OCI-LY7 (cell line): ENCODE results near the gene DRG2. TPM values are rescaled to one million over a fixed set of nuclear protein-coding genes. Genes with fewer than 3 reads are reported as not detected.

Experiments
- BruUV-seq: library from RNA; stranded (reverse); fragments of 400-500 nt; replicated peaks from 2 replicates; lab custom pipeline; 2021; lab: Mats Ljungman, UMichigan
- CTCF ChIA-PET: fragments of 300-600 bp; sonication (Branson Sonifier 250); formaldehyde crosslinking; loops from one replicate; lab custom pipeline; 2022; ENCODE audit warnings: antibody characterized with exemption; ENCODE audit not compliant: unreplicated experiment; lab: Charles Lee
- POLR2A ChIA-PET: fragments of 300-600 bp; sonication (Branson Sonifier 250); formaldehyde crosslinking; loops from one replicate; lab custom pipeline; 2022; ENCODE audit warnings: antibody characterized with exemption; lab: Charles Lee
- DNase-seq: peaks from one replicate; pipeline ENCODE4 v3.0.0-alpha.2; 2015; ENCODE audit warnings: low spot score
- H2AFZ ChIP-seq: fragments of 200-600 bp; sonication (generic), shearing (Covaris generic); 2 replicates; pipeline ENCODE4 v1.6.1; 2014; ENCODE audit warnings: mild to moderate bottlenecking, antibody characterized with exemption, low read length, moderate library complexity
- H3K27ac ChIP-seq: fragments of 200-600 bp; sonication (generic); 2 replicates; pipeline ENCODE4 v1.5.1; 2014; ENCODE audit warnings: mixed run types, low read depth, mild to moderate bottlenecking, moderate library complexity, low read length, inconsistent platforms; ENCODE audit not compliant: poor library complexity, severe bottlenecking
- H3K36me3 ChIP-seq: fragments of 200-600 bp; sonication (generic); 2 replicates; pipeline ENCODE4 v1.6.1; 2014; ENCODE audit warnings: mild to moderate bottlenecking, antibody characterized with exemption, low read length, moderate library complexity, mixed read lengths; ENCODE audit not compliant: insufficient read depth
- H3K4me1 ChIP-seq: fragments of 200-600 bp; sonication (generic); 2 replicates; pipeline ENCODE4 v1.5.1; 2014; ENCODE audit warnings: mild to moderate bottlenecking, low read length; ENCODE audit not compliant: insufficient read depth, poor library complexity, severe bottlenecking
- H3K4me2 ChIP-seq: fragments of 200-600 bp; sonication (generic); 2 replicates; pipeline ENCODE4 v1.6.1; 2014; ENCODE audit warnings: mild to moderate bottlenecking, low read length
- H3K4me3 ChIP-seq: fragments of 200-600 bp; sonication (generic); 2 replicates; pipeline ENCODE4 v1.5.1; 2014; ENCODE audit warnings: mild to moderate bottlenecking, low read depth, low read length; ENCODE audit not compliant: poor library complexity, severe bottlenecking
- H3K79me2 ChIP-seq: fragments of 200-600 bp; sonication (generic); 2 replicates; pipeline ENCODE4 v1.6.1; 2016; ENCODE audit warnings: low read depth, mild to moderate bottlenecking, low read length, moderate library complexity, mixed read lengths; ENCODE audit not compliant: insufficient read depth
- H3K9me2 ChIP-seq: fragments of 200-600 bp; sonication (generic); 2 replicates; pipeline ENCODE4 v1.6.1; 2016; ENCODE audit warnings: mild to moderate bottlenecking, low read length, mixed read lengths; ENCODE audit not compliant: insufficient read depth
- H3K9me3 ChIP-seq: fragments of 200-600 bp; sonication (generic); 2 replicates; pipeline ENCODE4 v1.6.1; 2014; ENCODE audit warnings: mild to moderate bottlenecking, mixed run types, low read length, mixed read lengths
- H4K20me1 ChIP-seq: fragments of 200-600 bp; sonication (generic); 2 replicates; pipeline ENCODE4 v1.6.1; 2014; ENCODE audit warnings: mild to moderate bottlenecking, antibody characterized with exemption, low read length, moderate library complexity, mixed read lengths; ENCODE audit not compliant: insufficient read depth
- CTCF ChIP-seq: fragments of 200-600 bp; sonication (generic); conservative IDR thresholded peaks from 2 replicates; pipeline ENCODE4 v1.5.1; 2014; ENCODE audit warnings: mild to moderate bottlenecking, antibody characterized with exemption, low read length, moderate library complexity, mixed read lengths
- EZH2phosphoT487 ChIP-seq: fragments of 200-600 bp; sonication (generic); IDR thresholded peaks from 2 replicates; pipeline ENCODE4 v1.6.1; 2018; ENCODE audit warnings: low read depth, borderline replicate concordance, mild to moderate bottlenecking, mixed run types, antibody characterized with exemption, low read length, moderate library complexity, mixed read lengths
- intact Hi-C: fragments of 100-400 bp; cut with micrococcal nuclease; formaldehyde crosslinking; loops from one replicate; pipeline ENCODE4 v1.10.0; 2022; ENCODE audit not compliant: unreplicated experiment
- total RNA-seq, 2 experiments: library from RNA; depleted of rRNA in 1 of 2; stranded (reverse); fragments of >200 nt in 1 of 2; shearing (Covaris generic) in 1 of 2; gene quantifications; 2 replicates each; pipeline ENCODE4 v1.2.3, GENCODE V29; 2014 to 2022

DRG2 gene
- total RNA-seq, 2 experiments from 2014 or later, result 60.4 to 62.6 TPM

DNA sequence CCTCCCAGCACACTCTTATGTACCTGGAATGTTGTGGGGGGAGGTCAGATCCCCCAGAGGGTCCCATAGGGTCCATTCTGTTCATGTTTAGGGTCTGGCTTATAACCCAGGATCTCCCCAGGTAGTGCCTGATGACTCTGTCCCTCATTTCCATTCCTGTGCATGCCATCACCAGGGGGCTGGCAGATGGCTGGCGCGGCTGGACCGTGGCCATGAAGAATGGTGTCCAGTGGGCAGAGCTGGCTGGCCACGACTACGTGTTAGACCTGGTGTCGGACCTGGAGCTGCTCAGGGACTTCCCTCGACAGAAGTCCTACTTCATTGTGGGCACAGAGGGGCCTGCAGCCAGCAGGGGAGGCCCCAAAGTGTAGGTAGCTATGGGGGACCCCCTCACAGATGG lies 60.8 kb downstream of the DRG2 start:
- no peaks in the 10 kb centered on the region for H4K20me1 ChIP-seq
- ChIA-PET CTCF (interaction anchor here (0.6 kb wide), 1 partner anchor 256 kb away, joined by 3 read pairs; no protein-coding TSS in a partner anchor), POLR2A (no interaction called here)
- BruUV-seq, result no TSS peak
- H3K36me3 ChIP-seq, result no peaks in the 10 kb centered on the region
- H3K4me3 ChIP-seq, result no peak overlapping the region
- H3K4me2 ChIP-seq, result no peak overlapping the region
- no peaks in the 10 kb centered on the region for H3K9me2 ChIP-seq
- peaks cover 5% of the 10 kb centered on the region for H3K4me1 ChIP-seq
- intact Hi-C loops, result no loop called here
- H3K79me2 ChIP-seq, result no peaks in the 10 kb centered on the region
- no peak for TF ChIP-seq EZH2phosphoT487
- TF ChIP-seq CTCF, result no peak
- DNase-seq, result no peak
- no peaks in the 10 kb centered on the region for H3K9me3 ChIP-seq
- no peak overlapping the region for H3K27ac ChIP-seq
- no peak overlapping the region for H2AFZ ChIP-seq

GRCh38 chr17:18151290-18151689 lies 63.5 kb downstream of the DRG2 start:
- no peaks in the 10 kb centered on the region for H3K79me2 ChIP-seq
- H2AFZ ChIP-seq, result no peak overlapping the region
- no peak overlapping the region for H3K4me2 ChIP-seq
- no peak overlapping the region for H3K4me3 ChIP-seq
- no peak for DNase-seq
- no TSS peak for BruUV-seq
- H3K9me3 ChIP-seq, result no peaks in the 10 kb centered on the region
- TF ChIP-seq CTCF (no peak), EZH2phosphoT487 (no peak)
- intact Hi-C loops, result loop anchor here (10.0 kb wide), 1 partner anchor 56 kb away; no protein-coding TSS in a partner anchor
- H4K20me1 ChIP-seq, result no peaks in the 10 kb centered on the region
- POLR2A ChIA-PET, result no interaction called here
- H3K9me2 ChIP-seq, result no peaks in the 10 kb centered on the region
- H3K27ac ChIP-seq, result no peak overlapping the region
- H3K4me1 ChIP-seq, result peaks cover 13% of the 10 kb centered on the region
- CTCF ChIA-PET, result no interaction called here
- H3K36me3 ChIP-seq, result no peaks in the 10 kb centered on the region

- Histone ChIP-seq H3K4me1 (peaks cover 27% of the 10 kb centered on the region), H3K4me3 (no peak overlapping the region), H4K20me1 (no peaks in the 10 kb centered on the region), H3K27ac (no peak overlapping the region), H3K9me2 (no peaks in the 10 kb centered on the region), H3K36me3 (no peaks in the 10 kb centered on the region), H2AFZ (no peak overlapping the region), H3K9me3 (no peaks in the 10 kb centered on the region), H3K79me2 (no peaks in the 10 kb centered on the region), H3K4me2 (no peak overlapping the region)
- CTCF ChIA-PET, result interaction anchor here (1.3 kb wide), 1 partner anchor 11 kb away, joined by 3 read pairs; no protein-coding TSS in a partner anchor
- no peak for DNase-seq
- intact Hi-C loops, result loop anchor here (10.0 kb wide), 1 partner anchor 60 kb away; no protein-coding TSS in a partner anchor
- no TSS peak for BruUV-seq
- POLR2A ChIA-PET, result interaction anchor here (0.6 kb wide), 1 partner anchor 25 kb away, joined by 3 read pairs; no protein-coding TSS in a partner anchor
- TF ChIP-seq CTCF (no peak), EZH2phosphoT487 (no peak)
Observed at GRCh38 chr17:18155179-18155578, 67.4 kb downstream of the DRG2 start.
